ENCODE data around the gene C6orf120.
"Not testable (repeated sequence)": the region's sequence is repeated elsewhere in the genome, so short reads cannot be mapped to it uniquely, and the experiment has no call there.

The C6orf120 gene

GRCh38 chr6:169695131-169695530 is 6.8 kb upstream of the C6orf120 start:
- no peak overlapping the region for H3K4me3 ChIP-seq (ENCODE audit: low read depth, low read length)
- no peak for TF ChIP-seq CTCF (IDR thresholded peaks at IDR 0.05; ENCODE audit: low read depth, low read length, missing control alignments)
- no peak for DNase-seq (ENCODE audit: low read depth)

- not testable (repeated sequence) for DNase-seq (ENCODE audit: low read depth); H3K4me3 ChIP-seq (ENCODE audit: low read depth, low read length)
- peak; percentile 38 for TF ChIP-seq CTCF (IDR thresholded peaks at IDR 0.05; ENCODE audit: low read depth, low read length, missing control alignments)
Measured at GRCh38 chr6:169697115-169697514, 4.8 kb upstream of the C6orf120 start.

- no peak overlapping the region; the same call in 1 of the 2 replicates for H3K4me3 ChIP-seq (ENCODE audit: low read depth, low read length)
- no peak for TF ChIP-seq CTCF (IDR thresholded peaks at IDR 0.05; ENCODE audit: low read depth, low read length, missing control alignments)
- DNase-seq (ENCODE audit: low read depth), result no peak
Measured at GRCh38 chr6:169700296-169700695, 1.6 kb upstream of the C6orf120 start.

- no peak for TF ChIP-seq CTCF (IDR thresholded peaks at IDR 0.05; ENCODE audit: low read depth, low read length, missing control alignments)
- DNase-seq (ENCODE audit: low read depth), result no peak
- H3K4me3 ChIP-seq (ENCODE audit: low read depth, low read length), result peak overlapping the region; percentile 79
Measured at GRCh38 chr6:169701311-169701953, 494 bp upstream of the C6orf120 start.

- TF ChIP-seq CTCF (IDR thresholded peaks at IDR 0.05; ENCODE audit: low read depth, low read length, missing control alignments), result no peak
- no peak for DNase-seq (ENCODE audit: low read depth)
- peak overlapping the region; percentile 79 for H3K4me3 ChIP-seq (ENCODE audit: low read depth, low read length)
Measured at GRCh38 chr6:169702840-169703246, 917 bp downstream of the C6orf120 start.

- no peak for TF ChIP-seq CTCF (IDR thresholded peaks at IDR 0.05; ENCODE audit: low read depth, low read length, missing control alignments)
- no peak for DNase-seq (ENCODE audit: low read depth)
- no peak overlapping the region for H3K4me3 ChIP-seq (ENCODE audit: low read depth, low read length)
Measured at GRCh38 chr6:169707772-169708171, 5.8 kb downstream of the C6orf120 start.

- no peak for DNase-seq (ENCODE audit: low read depth)
- no peak for TF ChIP-seq CTCF (IDR thresholded peaks at IDR 0.05; ENCODE audit: low read depth, low read length, missing control alignments)
- H3K4me3 ChIP-seq (ENCODE audit: low read depth, low read length), result no peak overlapping the region
Measured at GRCh38 chr6:169709293-169709692, 7.4 kb downstream of the C6orf120 start.
